Measurements from ENCODE around the gene UTP3.

- TF ChIP-seq POLR2A (IDR thresholded peaks at IDR 0.05) (peak in 1 of 2 donors; percentile 68), CTCF (IDR thresholded peaks at IDR 0.05) (no peak)
Measured at GRCh38 chr4:70705183-70706043, 17.1 kb downstream of the UTP3 start.

All from adrenal gland (tissue), 5 donors.